ENCODE results near the gene CACNB2.

GRCh38 chr10:18117276-18117675 is 22.9 kb upstream of the CACNB2 start:
- TF ChIP-seq CTCF (IDR thresholded peaks at IDR 0.05) = no peak
- no peak for TF ChIP-seq EP300 (IDR thresholded peaks at IDR 0.05)
- TF ChIP-seq POLR2AphosphoS5 (IDR thresholded peaks at IDR 0.05) = no peak

Measured in esophagus muscularis mucosa (tissue), 4 donors.